A673 (cell line): ENCODE results near the gene PRKACB.

Experiments
- CTCF ChIP-seq: fragments of 300-800, 200-600 bp; sonication (generic); conservative IDR thresholded peaks from 2 replicates; pipeline ENCODE4 v1.5.1; 2017; ENCODE audit warnings: low read depth, mild to moderate bottlenecking, antibody characterized with exemption, low read length, moderate library complexity, mixed read lengths
- EZH2 ChIP-seq: fragments of 200-600 bp; sonication (generic); IDR thresholded peaks from 2 replicates; pipeline ENCODE4 v1.6.1; 2017; ENCODE audit warnings: borderline replicate concordance, low read depth, mild to moderate bottlenecking, mixed read lengths, antibody characterized with exemption, low read length; ENCODE audit not compliant: poor library complexity, severe bottlenecking

- TF ChIP-seq CTCF: no peak
- TF ChIP-seq EZH2: no peak
Observed at GRCh38 chr1:84223751-84224432, 79.8 kb downstream of the PRKACB start.
